NCI-H2196 (cell line): Measurements from ENCODE around the gene EHHADH.
A peak's percentile ranks its signal among the peaks of the same experiment; 100 is the strongest.

ENCODE experiments used
- DNase-seq: peaks from one replicate; lab custom pipeline; 2025; ENCODE audit not compliant: unreplicated experiment; lab: John Stamatoyannopoulos, UW

The EHHADH gene

GRCh38 chr3:185199671-185200070 is 54.2 kb downstream of the EHHADH start:
- no peak for DNase-seq

GRCh38 chr3:185199206-185199605 is 54.6 kb downstream of the EHHADH start:
- DNase-seq = no peak

GRCh38 chr3:185197068-185197467 is 56.8 kb downstream of the EHHADH start:
- no peak for DNase-seq

- DNase-seq = no peak
Measured at GRCh38 chr3:185195652-185196051, 58.2 kb downstream of the EHHADH start.

GRCh38 chr3:185188816-185189215 is 65.0 kb downstream of the EHHADH start:
- DNase-seq = no peak

- no peak for DNase-seq
Measured at GRCh38 chr3:185187391-185187790, 66.5 kb downstream of the EHHADH start.

- DNase-seq = peak; percentile 71
Measured at GRCh38 chr3:185176750-185177359, 77.0 kb downstream of the EHHADH start.

GRCh38 chr3:185175370-185175987 is 78.4 kb downstream of the EHHADH start:
- DNase-seq = no peak

- no peak for DNase-seq
Measured at GRCh38 chr3:185172086-185173049, 81.5 kb downstream of the EHHADH start.

GRCh38 chr3:185164428-185165217 is 89.2 kb downstream of the EHHADH start:
- no peak for DNase-seq

- no peak for DNase-seq
Measured at GRCh38 chr3:185162634-185163033, 91.2 kb downstream of the EHHADH start.

- no peak for DNase-seq
Measured at GRCh38 chr3:185161761-185162160, 92.1 kb downstream of the EHHADH start.

- DNase-seq = no peak
Measured at GRCh38 chr3:185157347-185157746, 96.5 kb downstream of the EHHADH start.

- DNase-seq = no peak
Measured at GRCh38 chr3:185155678-185156077, 98.2 kb downstream of the EHHADH start.

- DNase-seq = no peak
Measured at GRCh38 chr3:185153861-185154629, 99.8 kb downstream of the EHHADH start.

- peak; percentile 64 for DNase-seq
Measured at GRCh38 chr3:185153171-185153771, 100.6 kb downstream of the EHHADH start.

- peak; percentile 81 for DNase-seq
Measured at GRCh38 chr3:185152410-185153170, 101.3 kb downstream of the EHHADH start, which contains the start of gene C3orf70. Gene C3orf70 (minus strand): TSS chr3:185153060. CDS start chr3:185152823, 237 bp downstream.

- no peak for DNase-seq
Measured at GRCh38 chr3:185151964-185152409, 101.9 kb downstream of the EHHADH start.
